ENCODE data around the gene ZAR1L.

The ZAR1L gene

DNA sequence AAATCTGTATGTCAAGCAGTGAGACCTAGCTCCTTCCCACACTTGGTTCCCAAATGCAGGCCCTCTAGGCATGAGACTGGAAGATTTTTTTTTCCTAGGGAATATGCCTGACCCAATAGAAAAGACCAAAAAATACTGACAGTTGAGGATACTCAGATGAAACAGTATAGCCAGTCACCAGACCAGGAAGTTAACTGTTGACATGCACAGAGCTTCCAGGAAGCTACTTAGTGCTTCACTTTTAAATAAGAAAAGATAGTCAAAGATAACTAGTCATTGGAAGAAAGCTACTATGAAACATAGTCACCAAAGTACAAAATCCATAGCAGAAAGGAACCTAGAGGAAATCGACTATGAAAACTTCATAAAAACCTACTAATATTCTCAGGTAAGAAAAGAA is 32.5 kb upstream of the ZAR1L start:
- Histone ChIP-seq H3K79me2 (ENCODE audit: insufficient read depth, low read length) (no peaks in the 10 kb centered on the region), H4K20me1 (ENCODE audit: insufficient read depth, low read length, poor library complexity, severe bottlenecking) (no peaks in the 10 kb centered on the region)
- no peak for TF ChIP-seq EZH2phosphoT487 (IDR thresholded peaks at IDR 0.05; ENCODE audit: borderline replicate concordance)
- TF ChIP-seq, protein P1, sequence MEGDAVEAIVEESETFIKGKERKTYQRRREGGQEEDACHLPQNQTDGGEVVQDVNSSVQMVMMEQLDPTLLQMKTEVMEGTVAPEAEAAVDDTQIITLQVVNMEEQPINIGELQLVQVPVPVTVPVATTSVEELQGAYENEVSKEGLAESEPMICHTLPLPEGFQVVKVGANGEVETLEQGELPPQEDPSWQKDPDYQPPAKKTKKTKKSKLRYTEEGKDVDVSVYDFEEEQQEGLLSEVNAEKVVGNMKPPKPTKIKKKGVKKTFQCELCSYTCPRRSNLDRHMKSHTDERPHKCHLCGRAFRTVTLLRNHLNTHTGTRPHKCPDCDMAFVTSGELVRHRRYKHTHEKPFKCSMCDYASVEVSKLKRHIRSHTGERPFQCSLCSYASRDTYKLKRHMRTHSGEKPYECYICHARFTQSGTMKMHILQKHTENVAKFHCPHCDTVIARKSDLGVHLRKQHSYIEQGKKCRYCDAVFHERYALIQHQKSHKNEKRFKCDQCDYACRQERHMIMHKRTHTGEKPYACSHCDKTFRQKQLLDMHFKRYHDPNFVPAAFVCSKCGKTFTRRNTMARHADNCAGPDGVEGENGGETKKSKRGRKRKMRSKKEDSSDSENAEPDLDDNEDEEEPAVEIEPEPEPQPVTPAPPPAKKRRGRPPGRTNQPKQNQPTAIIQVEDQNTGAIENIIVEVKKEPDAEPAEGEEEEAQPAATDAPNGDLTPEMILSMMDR (conservative IDR thresholded peaks at IDR 0.05; ENCODE audit: low read length): no peak

DNA sequence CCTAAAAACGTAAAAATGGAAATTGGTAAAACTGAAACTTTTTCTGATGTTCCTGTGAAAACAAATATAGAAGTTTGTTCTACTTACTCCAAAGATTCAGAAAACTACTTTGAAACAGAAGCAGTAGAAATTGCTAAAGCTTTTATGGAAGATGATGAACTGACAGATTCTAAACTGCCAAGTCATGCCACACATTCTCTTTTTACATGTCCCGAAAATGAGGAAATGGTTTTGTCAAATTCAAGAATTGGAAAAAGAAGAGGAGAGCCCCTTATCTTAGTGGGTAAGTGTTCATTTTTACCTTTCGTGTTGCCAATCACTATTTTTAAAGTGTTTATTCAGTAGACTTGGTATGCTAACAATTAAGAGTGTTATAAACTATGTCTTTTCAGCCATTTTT is 25.8 kb upstream of the ZAR1L start:
- no peaks in the 10 kb centered on the region for H3K9me3 ChIP-seq (ENCODE audit: insufficient read depth, low read depth, low read length)
- no peak overlapping the region for H3K4me3 ChIP-seq (ENCODE audit: low read length, poor library complexity, severe bottlenecking)
- H4K20me1 ChIP-seq (ENCODE audit: insufficient read depth, low read length, poor library complexity, severe bottlenecking): no peaks in the 10 kb centered on the region
- H3K4me1 ChIP-seq (ENCODE audit: insufficient read depth, low read length, poor library complexity, severe bottlenecking): peaks cover 5% of the 10 kb centered on the region
- H3K36me3 ChIP-seq (ENCODE audit: insufficient read depth, low read length): peaks cover 15% of the 10 kb centered on the region
- no peaks in the 10 kb centered on the region for H3K9me2 ChIP-seq (replicated peaks; ENCODE audit: low read depth, low read length)
- no peaks in the 10 kb centered on the region for H3F3A ChIP-seq (ENCODE audit: low read depth)
- no peaks in the 10 kb centered on the region for H3K79me2 ChIP-seq (ENCODE audit: insufficient read depth, low read length)
- H3K27me3 ChIP-seq (ENCODE audit: insufficient read depth, low read length, poor library complexity, severe bottlenecking): no peaks in the 10 kb centered on the region
- H3K9ac ChIP-seq (ENCODE audit: low read depth, low read length, poor library complexity, severe bottlenecking): no peak overlapping the region
- H2AFZ ChIP-seq (ENCODE audit: low read length): no peak overlapping the region
- no peak overlapping the region for H3K4me2 ChIP-seq (ENCODE audit: low read depth, low read length, poor library complexity, severe bottlenecking)
- TF ChIP-seq, protein P1 (conservative IDR thresholded peaks at IDR 0.05; ENCODE audit: low read length): no peak
- TF ChIP-seq EZH2phosphoT487 (IDR thresholded peaks at IDR 0.05; ENCODE audit: borderline replicate concordance): no peak

More for the DNA sequence above, 32.5 kb upstream of the ZAR1L start:
- Histone ChIP-seq H3F3A (ENCODE audit: low read depth) (no peaks in the 10 kb centered on the region), H3K9ac (ENCODE audit: low read depth, low read length, poor library complexity, severe bottlenecking) (peak overlapping the region; percentile 8), H3K9me3 (ENCODE audit: insufficient read depth, low read depth, low read length) (no peaks in the 10 kb centered on the region), H3K4me3 (ENCODE audit: low read length, poor library complexity, severe bottlenecking) (no peak overlapping the region), H2AFZ (ENCODE audit: low read length) (peak overlapping the region; percentile 74), H3K4me1 (ENCODE audit: insufficient read depth, low read length, poor library complexity, severe bottlenecking) (peaks cover 16% of the 10 kb centered on the region), H3K4me2 (ENCODE audit: low read depth, low read length, poor library complexity, severe bottlenecking) (peak overlapping the region; percentile 13), H3K36me3 (ENCODE audit: insufficient read depth, low read length) (peaks cover 40% of the 10 kb centered on the region), H3K27me3 (ENCODE audit: insufficient read depth, low read length, poor library complexity, severe bottlenecking) (no peaks in the 10 kb centered on the region), H3K9me2 (replicated peaks; ENCODE audit: low read depth, low read length) (no peaks in the 10 kb centered on the region)

DNA sequence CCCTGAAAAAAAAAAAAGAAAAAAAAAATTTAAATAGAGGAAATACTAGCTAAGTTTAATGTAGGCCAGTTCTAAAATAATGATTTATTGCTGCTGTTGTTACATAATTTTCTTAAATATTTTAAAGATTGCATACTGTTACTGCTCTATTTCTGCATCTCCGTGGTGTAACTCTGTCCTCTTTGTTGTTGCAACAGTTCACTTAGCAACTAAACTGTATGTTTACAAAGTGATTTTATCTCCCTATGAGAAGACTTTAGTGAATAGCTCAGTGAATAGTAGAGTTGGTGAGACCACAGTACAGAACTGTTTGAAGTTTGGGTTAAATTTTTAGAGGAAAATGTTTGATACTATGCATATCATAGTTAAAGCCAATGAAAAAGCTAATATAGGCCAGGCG is 19.5 kb upstream of the ZAR1L start:
- TF ChIP-seq, protein P1 (conservative IDR thresholded peaks at IDR 0.05; ENCODE audit: low read length): no peak
- no peak overlapping the region for H2AFZ ChIP-seq (ENCODE audit: low read length)
- peaks cover 60% of the 10 kb centered on the region for H3K36me3 ChIP-seq (ENCODE audit: insufficient read depth, low read length)
- no peaks in the 10 kb centered on the region for H3K9me3 ChIP-seq (ENCODE audit: insufficient read depth, low read depth, low read length)
- H3K79me2 ChIP-seq (ENCODE audit: insufficient read depth, low read length): peaks cover 11% of the 10 kb centered on the region; the same call in 1 of the 2 replicates
- no peaks in the 10 kb centered on the region for H3K9me2 ChIP-seq (replicated peaks; ENCODE audit: low read depth, low read length)
- H3K4me2 ChIP-seq (ENCODE audit: low read depth, low read length, poor library complexity, severe bottlenecking): no peak overlapping the region
- no peaks in the 10 kb centered on the region for H4K20me1 ChIP-seq (ENCODE audit: insufficient read depth, low read length, poor library complexity, severe bottlenecking)
- H3F3A ChIP-seq (ENCODE audit: low read depth): no peaks in the 10 kb centered on the region
- H3K27me3 ChIP-seq (ENCODE audit: insufficient read depth, low read length, poor library complexity, severe bottlenecking): no peaks in the 10 kb centered on the region
- no peak overlapping the region for H3K9ac ChIP-seq (ENCODE audit: low read depth, low read length, poor library complexity, severe bottlenecking)
- H3K4me3 ChIP-seq (ENCODE audit: low read length, poor library complexity, severe bottlenecking): no peak overlapping the region
- H3K4me1 ChIP-seq (ENCODE audit: insufficient read depth, low read length, poor library complexity, severe bottlenecking): no peaks in the 10 kb centered on the region

Data from Loucy (cell line).